Measurements from ENCODE around the gene COL11A1. TPM values are rescaled to one million over a fixed set of nuclear protein-coding genes. Genes with fewer than 3 reads are reported as not detected.

The COL11A1 gene
- total and polyA plus RNA-seq, 2 experiments from 2014 or later: 148 to 180 TPM

DNA sequence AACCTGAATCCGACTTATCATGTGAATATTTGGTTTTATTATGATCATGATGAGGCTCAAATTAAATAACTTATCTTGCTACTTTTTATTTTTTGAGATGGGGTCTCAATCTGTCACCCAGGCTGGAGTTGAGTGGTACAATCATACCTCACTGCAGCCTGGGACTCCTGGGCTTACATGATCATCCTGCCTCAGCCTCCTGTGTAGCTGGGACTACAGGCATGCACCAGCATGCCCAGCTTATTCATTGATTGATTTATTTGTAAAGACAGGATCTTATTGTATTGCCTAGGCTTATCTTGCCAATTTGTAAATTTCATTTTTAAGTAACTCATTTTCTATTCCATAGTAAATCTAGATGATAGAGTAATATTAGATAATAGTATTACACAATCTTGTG, 84.3 kb downstream of the COL11A1 start:
- no peak for DNase-seq (ENCODE audit: low spot score)
- Histone ChIP-seq H3K9me2 (replicated peaks; ENCODE audit: insufficient read depth) (no peaks in the 10 kb centered on the region), H3K79me2 (no peaks in the 10 kb centered on the region), H3K27ac (no peak overlapping the region), H4K20me1 (ENCODE audit: insufficient read depth, poor library complexity, severe bottlenecking) (no peaks in the 10 kb centered on the region), H3K4me1 (ENCODE audit: insufficient read depth) (no peaks in the 10 kb centered on the region), H3K27me3 (no peaks in the 10 kb centered on the region), H3K36me3 (replicated peaks; ENCODE audit: insufficient read depth, low read depth) (no peaks in the 10 kb centered on the region), H2AFZ (no peak overlapping the region), H3K9me3 (ENCODE audit: low read depth) (no peaks in the 10 kb centered on the region), H3K4me3 (no peak overlapping the region), H3K4me2 (no peak overlapping the region)
- TF ChIP-seq EZH2phosphoT487 (IDR thresholded peaks at IDR 0.05; ENCODE audit: low read depth, severe bottlenecking, unreplicated experiment): no peak
- TF ChIP-seq, protein P1, sequence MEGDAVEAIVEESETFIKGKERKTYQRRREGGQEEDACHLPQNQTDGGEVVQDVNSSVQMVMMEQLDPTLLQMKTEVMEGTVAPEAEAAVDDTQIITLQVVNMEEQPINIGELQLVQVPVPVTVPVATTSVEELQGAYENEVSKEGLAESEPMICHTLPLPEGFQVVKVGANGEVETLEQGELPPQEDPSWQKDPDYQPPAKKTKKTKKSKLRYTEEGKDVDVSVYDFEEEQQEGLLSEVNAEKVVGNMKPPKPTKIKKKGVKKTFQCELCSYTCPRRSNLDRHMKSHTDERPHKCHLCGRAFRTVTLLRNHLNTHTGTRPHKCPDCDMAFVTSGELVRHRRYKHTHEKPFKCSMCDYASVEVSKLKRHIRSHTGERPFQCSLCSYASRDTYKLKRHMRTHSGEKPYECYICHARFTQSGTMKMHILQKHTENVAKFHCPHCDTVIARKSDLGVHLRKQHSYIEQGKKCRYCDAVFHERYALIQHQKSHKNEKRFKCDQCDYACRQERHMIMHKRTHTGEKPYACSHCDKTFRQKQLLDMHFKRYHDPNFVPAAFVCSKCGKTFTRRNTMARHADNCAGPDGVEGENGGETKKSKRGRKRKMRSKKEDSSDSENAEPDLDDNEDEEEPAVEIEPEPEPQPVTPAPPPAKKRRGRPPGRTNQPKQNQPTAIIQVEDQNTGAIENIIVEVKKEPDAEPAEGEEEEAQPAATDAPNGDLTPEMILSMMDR (IDR thresholded peaks at IDR 0.05; ENCODE audit: poor library complexity): no peak
- TF ChIP-seq EZH2 (IDR thresholded peaks at IDR 0.05; ENCODE audit: borderline replicate concordance): no peak
- WGBS (ENCODE audit: low lambda C conversion rate, missing lambda C conversion rate): 92% methylated on average over 1 of the region's 1 CpG

DNA sequence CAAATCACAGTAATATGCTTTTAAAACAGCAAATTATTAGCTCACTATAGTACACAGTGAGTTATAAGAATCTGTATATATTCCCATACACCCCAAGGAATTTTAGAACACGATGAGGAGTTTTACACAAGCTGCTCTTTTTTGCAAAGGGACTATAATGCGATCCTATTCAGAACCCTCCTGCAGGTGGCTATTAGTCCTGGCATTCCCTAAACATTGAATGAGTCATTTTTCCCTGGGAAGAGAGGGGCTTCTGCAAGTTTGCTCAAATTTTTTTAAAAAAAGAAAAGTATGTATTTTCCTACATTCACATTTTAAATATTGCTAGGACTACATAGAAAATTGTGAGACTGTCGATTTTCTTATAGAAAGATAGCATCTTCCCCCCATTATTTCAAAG, 106.3 kb downstream of the COL11A1 start:
- Histone ChIP-seq H4K20me1 (ENCODE audit: insufficient read depth, poor library complexity, severe bottlenecking) (no peaks in the 10 kb centered on the region), H3K4me2 (no peak overlapping the region), H3K27me3 (no peaks in the 10 kb centered on the region), H3K36me3 (replicated peaks; ENCODE audit: insufficient read depth, low read depth) (no peaks in the 10 kb centered on the region), H3K9me2 (replicated peaks; ENCODE audit: insufficient read depth) (no peaks in the 10 kb centered on the region), H3K4me1 (ENCODE audit: insufficient read depth) (no peaks in the 10 kb centered on the region), H3K27ac (no peak overlapping the region), H3K79me2 (no peaks in the 10 kb centered on the region), H2AFZ (no peak overlapping the region), H3K4me3 (no peak overlapping the region), H3K9me3 (ENCODE audit: low read depth) (no peaks in the 10 kb centered on the region)
- DNase-seq (ENCODE audit: low spot score): no peak
- WGBS (ENCODE audit: low lambda C conversion rate, missing lambda C conversion rate): 83% methylated on average over 3 of the region's 3 CpGs
- TF ChIP-seq, protein P1 (IDR thresholded peaks at IDR 0.05; ENCODE audit: poor library complexity): no peak
- TF ChIP-seq EZH2 (IDR thresholded peaks at IDR 0.05; ENCODE audit: borderline replicate concordance): no peak

DNA sequence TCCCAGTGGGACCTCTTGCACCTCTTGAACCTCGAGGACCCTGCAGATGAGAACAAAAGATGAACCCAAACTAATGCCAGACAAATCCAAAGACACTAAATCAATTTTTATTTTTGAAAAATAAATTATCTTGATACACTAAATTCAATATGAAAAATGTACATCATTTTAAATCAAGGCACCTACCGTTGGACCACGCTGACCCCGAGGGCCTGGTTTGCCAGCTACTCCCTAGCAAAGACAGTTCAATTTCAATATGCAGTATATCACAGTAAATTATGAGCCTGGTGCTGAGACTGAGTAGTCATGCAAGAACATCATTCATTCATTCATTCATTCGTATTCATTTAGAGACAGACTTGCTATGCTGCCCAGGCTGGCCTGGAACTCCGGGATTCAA, 129.4 kb downstream of the COL11A1 start:
- no peak for TF ChIP-seq EZH2phosphoT487 (IDR thresholded peaks at IDR 0.05; ENCODE audit: low read depth, severe bottlenecking, unreplicated experiment)
- TF ChIP-seq, protein P1 (IDR thresholded peaks at IDR 0.05; ENCODE audit: poor library complexity): no peak
- no peak for TF ChIP-seq EZH2 (IDR thresholded peaks at IDR 0.05; ENCODE audit: borderline replicate concordance)
- no peak overlapping the region for H3K27ac ChIP-seq
- no peaks in the 10 kb centered on the region for H3K9me2 ChIP-seq (replicated peaks; ENCODE audit: insufficient read depth)
- no peaks in the 10 kb centered on the region for H3K27me3 ChIP-seq
- 94% methylated on average over 6 of the region's 6 CpGs for WGBS (ENCODE audit: low lambda C conversion rate, missing lambda C conversion rate)
- H3K79me2 ChIP-seq: no peaks in the 10 kb centered on the region
- no peaks in the 10 kb centered on the region for H3K36me3 ChIP-seq (replicated peaks; ENCODE audit: insufficient read depth, low read depth)
- no peaks in the 10 kb centered on the region for H4K20me1 ChIP-seq (ENCODE audit: insufficient read depth, poor library complexity, severe bottlenecking)
- no peaks in the 10 kb centered on the region for H3K4me1 ChIP-seq (ENCODE audit: insufficient read depth)
- H3K9me3 ChIP-seq (ENCODE audit: low read depth): no peaks in the 10 kb centered on the region
- DNase-seq (ENCODE audit: low spot score): no peak
- no peak overlapping the region for H2AFZ ChIP-seq
- H3K4me3 ChIP-seq: no peak overlapping the region
- H3K4me2 ChIP-seq: no peak overlapping the region

GRCh38 chr1:102977292-102977691, 131.0 kb downstream of the COL11A1 start:
- no peaks in the 10 kb centered on the region for H4K20me1 ChIP-seq (ENCODE audit: insufficient read depth, poor library complexity, severe bottlenecking)

More at GRCh38 chr1:102977292-102977691, 131.0 kb downstream of the COL11A1 start:
- no peak for DNase-seq (ENCODE audit: low spot score)
- Histone ChIP-seq H3K36me3 (replicated peaks; ENCODE audit: insufficient read depth, low read depth) (no peaks in the 10 kb centered on the region), H3K27me3 (no peaks in the 10 kb centered on the region), H3K27ac (no peak overlapping the region), H3K9me2 (replicated peaks; ENCODE audit: insufficient read depth) (no peaks in the 10 kb centered on the region), H3K4me1 (ENCODE audit: insufficient read depth) (no peaks in the 10 kb centered on the region), H3K9me3 (ENCODE audit: low read depth) (no peaks in the 10 kb centered on the region), H3K4me3 (no peak overlapping the region), H3K4me2 (no peak overlapping the region), H2AFZ (no peak overlapping the region), H3K79me2 (no peaks in the 10 kb centered on the region)
- TF ChIP-seq, protein P1 (IDR thresholded peaks at IDR 0.05; ENCODE audit: poor library complexity): no peak
- no peak for TF ChIP-seq EZH2phosphoT487 (IDR thresholded peaks at IDR 0.05; ENCODE audit: low read depth, severe bottlenecking, unreplicated experiment)
- TF ChIP-seq EZH2 (IDR thresholded peaks at IDR 0.05; ENCODE audit: borderline replicate concordance): no peak

Data from hepatocyte (in vitro differentiated cells).